ENCODE data around the gene PTTG1IP.
"Not testable (repeated sequence)": the region's sequence is repeated elsewhere in the genome, so short reads cannot be mapped to it uniquely, and the experiment has no call there.

The PTTG1IP gene

GRCh38 chr21:44881198-44881872 lies 7.8 kb upstream of the PTTG1IP start:
- no peaks in the 10 kb centered on the region for H3K9me3 Mint-ChIP-seq
- no peaks in the 10 kb centered on the region for H3K27me3 Mint-ChIP-seq
- H3K27ac Mint-ChIP-seq = peak overlapping the region; percentile 15 to 60
- DNase-seq (no peak), ATAC-seq (peak; percentile 69)
- peak overlapping the region; percentile 14 to 42 for H3K4me3 Mint-ChIP-seq
- H3K4me1 Mint-ChIP-seq = peaks cover 30% of the 10 kb centered on the region

GRCh38 chr21:44880405-44881197 lies 7.1 kb upstream of the PTTG1IP start:
- DNase-seq = no peak
- H3K4me3 Mint-ChIP-seq = peak overlapping the region; percentile 14 to 42
- H3K27ac Mint-ChIP-seq = peak overlapping the region in 1 of 2 donors; percentile 5
- ATAC-seq = peak; percentile 51
- H3K27me3 Mint-ChIP-seq = no peaks in the 10 kb centered on the region
- peaks cover 29% of the 10 kb centered on the region for H3K4me1 Mint-ChIP-seq
- no peaks in the 10 kb centered on the region for H3K9me3 Mint-ChIP-seq

- H3K27me3 Mint-ChIP-seq, ATAC-seq, H3K4me3 Mint-ChIP-seq, H3K27ac Mint-ChIP-seq, H3K9me3 Mint-ChIP-seq, DNase-seq: not testable (repeated sequence)
- peaks cover 42% of the 10 kb centered on the region for H3K4me1 Mint-ChIP-seq
These were observed 5.7 kb upstream of the PTTG1IP start for GRCh38 chr21:44879238-44879637.

- H3K9me3 Mint-ChIP-seq = no peaks in the 10 kb centered on the region
- H3K27me3 Mint-ChIP-seq = no peaks in the 10 kb centered on the region
- peaks cover 43% of the 10 kb centered on the region for H3K4me1 Mint-ChIP-seq
- no peak overlapping the region for H3K4me3 Mint-ChIP-seq
- DNase-seq (no peak), ATAC-seq (no peak)
- no peak overlapping the region for H3K27ac Mint-ChIP-seq
These were observed 4.8 kb upstream of the PTTG1IP start for GRCh38 chr21:44878053-44878982.

GRCh38 chr21:44876849-44877575 lies 3.5 kb upstream of the PTTG1IP start:
- H3K4me1 Mint-ChIP-seq = peaks cover 43% of the 10 kb centered on the region
- DNase-seq (no peak), ATAC-seq (no peak)
- H3K4me3 Mint-ChIP-seq = no peak overlapping the region
- no peaks in the 10 kb centered on the region for H3K9me3 Mint-ChIP-seq
- H3K27me3 Mint-ChIP-seq = no peaks in the 10 kb centered on the region
- no peak overlapping the region for H3K27ac Mint-ChIP-seq

- no peaks in the 10 kb centered on the region for H3K27me3 Mint-ChIP-seq
- ATAC-seq = no peak
- H3K4me1 Mint-ChIP-seq = peaks cover 43% of the 10 kb centered on the region
- H3K4me3 Mint-ChIP-seq = peak overlapping the region; percentile 91 to 96
- H3K27ac Mint-ChIP-seq = peak overlapping the region; percentile 46 to 96
- no peak for DNase-seq
- no peaks in the 10 kb centered on the region for H3K9me3 Mint-ChIP-seq
These were observed 1.8 kb upstream of the PTTG1IP start for GRCh38 chr21:44875316-44875700.

GRCh38 chr21:44874497-44875315 lies 1.2 kb upstream of the PTTG1IP start:
- ATAC-seq = peak; percentile 18
- no peaks in the 10 kb centered on the region for H3K9me3 Mint-ChIP-seq
- peak; percentile 42 for DNase-seq
- peak overlapping the region; percentile 91 to 96 for H3K4me3 Mint-ChIP-seq
- peak overlapping the region; percentile 46 to 96 for H3K27ac Mint-ChIP-seq
- no peaks in the 10 kb centered on the region for H3K27me3 Mint-ChIP-seq
- peaks cover 49% of the 10 kb centered on the region for H3K4me1 Mint-ChIP-seq

- peaks cover 52% of the 10 kb centered on the region for H3K4me1 Mint-ChIP-seq
- peak overlapping the region; percentile 44 to 96 for H3K27ac Mint-ChIP-seq
- no peaks in the 10 kb centered on the region for H3K27me3 Mint-ChIP-seq
- H3K9me3 Mint-ChIP-seq = no peaks in the 10 kb centered on the region
- peak overlapping the region; percentile 91 to 96 for H3K4me3 Mint-ChIP-seq
- DNase-seq = no peak
- no peak for ATAC-seq
These were observed 678 bp upstream of the PTTG1IP start for GRCh38 chr21:44874240-44874496.

- peak overlapping the region; percentile 50 to 80 for H3K27ac Mint-ChIP-seq
- peak overlapping the region; percentile 96 for H3K4me3 Mint-ChIP-seq
- ATAC-seq (no peak), DNase-seq (no peak)
- H3K27me3 Mint-ChIP-seq = no peaks in the 10 kb centered on the region
- peaks cover 66% of the 10 kb centered on the region for H3K4me1 Mint-ChIP-seq
- H3K9me3 Mint-ChIP-seq = no peaks in the 10 kb centered on the region
These were observed 688 bp downstream of the PTTG1IP start for GRCh38 chr21:44872649-44873355.

GRCh38 chr21:44872323-44872648 lies 1.2 kb downstream of the PTTG1IP start:
- Mint-ChIP-seq H3K4me1 (peaks cover 71% of the 10 kb centered on the region), H3K27ac (peak overlapping the region in 1 of 2 donors; percentile 50), H3K27me3 (no peaks in the 10 kb centered on the region), H3K4me3 (peak overlapping the region; percentile 96), H3K9me3 (no peaks in the 10 kb centered on the region)
- no peak for ATAC-seq
- no peak for DNase-seq

- no peak for ATAC-seq
- Mint-ChIP-seq H3K4me3 (peak overlapping the region; percentile 96), H3K27me3 (no peaks in the 10 kb centered on the region), H3K4me1 (peaks cover 77% of the 10 kb centered on the region), H3K27ac (peak overlapping the region in 1 of 2 donors; percentile 69), H3K9me3 (no peaks in the 10 kb centered on the region)
- DNase-seq = no peak
These were observed 1.8 kb downstream of the PTTG1IP start for GRCh38 chr21:44871576-44872269.

GRCh38 chr21:44870748-44871495 lies 2.6 kb downstream of the PTTG1IP start:
- ATAC-seq = no peak
- Mint-ChIP-seq H3K4me1 (peaks cover 83% of the 10 kb centered on the region), H3K9me3 (no peaks in the 10 kb centered on the region), H3K4me3 (peak overlapping the region; percentile 96), H3K27me3 (no peaks in the 10 kb centered on the region), H3K27ac (peak overlapping the region in 1 of 2 donors; percentile 31)
- DNase-seq = no peak
